GM23248 (cell line): ENCODE data around the gene TRAF7.

Experiments used
- EZH2 ChIP-seq: fragments of 200-600 bp; sonication (generic); IDR thresholded peaks from 2 replicates; pipeline ENCODE4 v1.6.1; 2018; ENCODE audit warnings: antibody characterized with exemption, mild to moderate bottlenecking; ENCODE audit not compliant: insufficient read depth, poor library complexity, severe bottlenecking
- EZH2phosphoT487 ChIP-seq: fragments of 200-600 bp; sonication (generic); IDR thresholded peaks from 2 replicates; pipeline ENCODE4 v1.6.1; 2018; ENCODE audit warnings: antibody characterized with exemption, moderate library complexity, mild to moderate bottlenecking, low read depth; ENCODE audit not compliant: insufficient read depth

GRCh38 chr16:2174396-2175131 lies 19.0 kb downstream of the TRAF7 start:
- no peak for TF ChIP-seq EZH2
- no peak for TF ChIP-seq EZH2phosphoT487
